GM12878 (cell line): Measurements from ENCODE around the gene EEFSEC. TPM values are rescaled to one million over a fixed set of nuclear protein-coding genes. Genes with fewer than 3 reads are reported as not detected.

Experiments used
- ATAC-seq: fragments of 200-7000 bp; cut with Tn5 transposase; 3 replicates; pipeline ENCODE4 v1.9.1; 2020; ENCODE audit warnings: mild to moderate bottlenecking, moderate library complexity
- BruUV-seq: library from RNA; stranded (reverse); fragments of 400-500 nt; replicated peaks from 2 replicates; lab custom pipeline; 2021; lab: Mats Ljungman, UMichigan
- CTCF ChIA-PET: fragments of 300-600 bp; sonication (Branson Sonifier 250); formaldehyde crosslinking; extraction: SDS; loops from one replicate; lab custom pipeline; 2021; ENCODE audit warnings: inconsistent platforms; lab: Yijun Ruan, JAX
- POLR2A ChIA-PET: fragments of 350-600 bp; formaldehyde crosslinking; extraction: SDS; loops from one replicate; lab custom pipeline; 2021; ENCODE audit warnings: inconsistent platforms; lab: Charles Lee
- RAD21 ChIA-PET: fragments of 300-600 bp; sonication (Branson Sonifier 250); formaldehyde crosslinking; loops from one replicate; lab custom pipeline; 2023; ENCODE audit warnings: antibody characterized with exemption; ENCODE audit not compliant: unreplicated experiment; lab: Charles Lee
- SMC1A ChIA-PET: fragments of 300-600 bp; sonication (Branson Sonifier 250); formaldehyde crosslinking; loops from one replicate; lab custom pipeline; 2023; ENCODE audit not compliant: unreplicated experiment, uncharacterized antibody; lab: Charles Lee
- DNase-seq: peaks from one replicate; pipeline ENCODE4 v3.0.0-alpha.2; 2011; ENCODE audit warnings: low read depth, low spot score
- FAIRE-seq: peaks from 3 replicates; lab custom pipeline; 2011; peaks lifted over from hg19 to GRCh38; lab: Jason Lieb, UNC
- H2AFZ ChIP-seq: 2 replicates; pipeline ENCODE4 v1.6.0; 2011; ENCODE audit warnings: low read depth, low read length, control low read depth; ENCODE audit not compliant: control insufficient read depth
- H3K27ac ChIP-seq: 2 replicates; pipeline ENCODE4 v1.5.1; 2011; ENCODE audit warnings: control low read depth; ENCODE audit not compliant: control insufficient read depth, insufficient read depth
- H3K27me3 ChIP-seq, 2 experiments: replicated peaks in 1 of 2; 2 replicates each; pipeline versions ENCODE4 v1.6.0 to v1.6.1; 2011; ENCODE audit warnings: low read length in 1 of 2; ENCODE audit not compliant: control insufficient read depth in 2 of 2, insufficient read depth in 2 of 2
- H3K36me3 ChIP-seq, 2 experiments: 2 replicates each; pipeline ENCODE4 v1.5.1; 2011; ENCODE audit warnings: low read length in 1 of 2; ENCODE audit not compliant: control insufficient read depth in 2 of 2, insufficient read depth in 2 of 2
- H3K4me1 ChIP-seq: 2 replicates; pipeline ENCODE4 v1.6.1; 2011; ENCODE audit warnings: mild to moderate bottlenecking, low read length, moderate library complexity, mixed read lengths; ENCODE audit not compliant: control insufficient read depth, insufficient read depth
- H3K4me2 ChIP-seq: 2 replicates; pipeline ENCODE4 v1.6.0; 2011; ENCODE audit warnings: control low read depth; ENCODE audit not compliant: control insufficient read depth, insufficient read depth
- H3K4me3 ChIP-seq: fragments of 200-600 bp; sonication (generic); 2 replicates; pipeline ENCODE4 v1.5.1; 2016
- H3K79me2 ChIP-seq: 2 replicates; pipeline ENCODE4 v1.6.0; 2011; ENCODE audit warnings: low read length; ENCODE audit not compliant: control insufficient read depth, insufficient read depth
- H3K9ac ChIP-seq: 2 replicates; pipeline ENCODE4 v1.8.0; 2011; ENCODE audit warnings: low read length, control low read depth, mixed read lengths; ENCODE audit not compliant: control insufficient read depth, insufficient read depth
- H3K9me3 ChIP-seq: replicated peaks from 3 replicates; pipeline ENCODE4 v1.5.1; 2011; ENCODE audit warnings: mild to moderate bottlenecking, low read length; ENCODE audit not compliant: control insufficient read depth, insufficient read depth
- H4K20me1 ChIP-seq: 2 replicates; pipeline ENCODE4 v1.6.0; 2011; ENCODE audit not compliant: control insufficient read depth, insufficient read depth
- BCL11A ChIP-seq: IDR thresholded peaks from 2 replicates; pipeline ENCODE4 v1.6.1; 2011; ENCODE audit warnings: low read depth, low read length
- CHD1 ChIP-seq: IDR thresholded peaks from 2 replicates; pipeline ENCODE4 v1.6.1; 2012; ENCODE audit warnings: low read depth, low read length, improper control_type of control experiment
- EGR1 ChIP-seq, 2 experiments: IDR thresholded peaks; 1 replicate in 1 of 2; 2 replicates in 1 of 2; pipeline ENCODE4 v1.6.1; 2011 to 2012; ENCODE audit warnings: low read depth in 2 of 2, low read length in 2 of 2, borderline replicate concordance in 1 of 2, mild to moderate bottlenecking in 1 of 2, moderate library complexity in 1 of 2
- ESRRA ChIP-seq: IDR thresholded peaks from 2 replicates; pipeline ENCODE4 v1.6.1; 2012; ENCODE audit warnings: mild to moderate bottlenecking, low read length, improper control_type of control experiment
- FOXK2 ChIP-seq: fragments of 450-650 bp; IDR thresholded peaks from 2 replicates; pipeline ENCODE4 v1.6.1; 2017; ENCODE audit warnings: mild to moderate bottlenecking, moderate library complexity
- KAT2A ChIP-seq: conservative IDR thresholded peaks from 2 replicates; pipeline ENCODE4 v1.6.1; 2011; ENCODE audit warnings: low read depth, low read length; ENCODE audit not compliant: control insufficient read depth
- NR2C1 ChIP-seq: fragments of 450-650 bp; IDR thresholded peaks from 2 replicates; pipeline ENCODE4 v1.6.1; 2017; ENCODE audit warnings: antibody characterized with exemption, mild to moderate bottlenecking, moderate library complexity
- PAX5 ChIP-seq: IDR thresholded peaks from 2 replicates; pipeline ENCODE4 v1.6.1; 2011; ENCODE audit warnings: low read depth, low read length, borderline replicate concordance
- SP1 ChIP-seq: IDR thresholded peaks from one replicate; pipeline ENCODE4 v1.6.1; 2011; ENCODE audit warnings: low read depth, low read length
- TARDBP ChIP-seq: IDR thresholded peaks from 2 replicates; pipeline ENCODE4 v1.6.1; 2016; ENCODE audit warnings: borderline replicate concordance
- TCF3 ChIP-seq: IDR thresholded peaks from 2 replicates; pipeline ENCODE4 v1.6.1; 2012; ENCODE audit warnings: low read depth, mild to moderate bottlenecking, low read length, borderline replicate concordance; ENCODE audit not compliant: insufficient read depth
- WGBS: methylation state at CpG from one replicate; pipeline ENCODE4 v1.1.6; 2016; ENCODE audit warnings: low lambda C conversion rate; ENCODE audit not compliant: insufficient replicate concordance, insufficient coverage; ENCODE audit errors: missing lambda C conversion rate; 5-methylcytosine and 5-hydroxymethylcytosine counted together
- in situ Hi-C: fragments of 300-500 bp; cut with MboI; formaldehyde crosslinking; loops from 9 replicates; pipeline ENCODE4 v1.14.3; 2018; ENCODE audit warnings: mixed read lengths
- intact Hi-C: fragments of 100-400 bp; cut with micrococcal nuclease; formaldehyde crosslinking; loops from one replicate; pipeline ENCODE4 v1.14.2; 2022; ENCODE audit not compliant: unreplicated experiment
- polyA plus RNA-seq, 11 experiments: library from polyadenylated mRNA; depleted of rRNA in 4 of 11; unstranded in 6 of 11; stranded (reverse) in 5 of 11; fragments of >200 nt; fragmentation: Nextera tagmentation in 4 of 11; fragmentation: Illumina TruSeq in 1 of 11; extraction: Ambion mirVana in 4 of 11; extraction: Trizol in 1 of 11; gene quantifications; 1 replicate in 1 of 11; 2 replicates in 10 of 11; pipeline versions ENCODE4 v1.2.1 to v1.2.3, GENCODE V29; 2011 to 2016; ENCODE audit warnings: inconsistent platforms in 2 of 11, missing spikeins in 2 of 11, low read depth in 1 of 11
- total RNA-seq, 4 experiments: library from RNA; depleted of rRNA in 3 of 4; stranded (reverse); fragments of >200 nt in 3 of 4; fragmentation: Illumina TruSeq in 1 of 4; extraction: Trizol in 1 of 4; gene quantifications; 2 replicates each; pipeline versions ENCODE4 v1.2.1 to v1.2.3, GENCODE V29; 2013 to 2021
- TF ChIP-seq, protein P1 (sequence below): fragments of 450-650 bp; IDR thresholded peaks from 2 replicates; pipeline ENCODE4 v1.6.1; 2017; ENCODE audit warnings: mild to moderate bottlenecking
- TF ChIP-seq, protein P2 (sequence below): fragments of 450-650 bp; formaldehyde crosslinking; IDR thresholded peaks from 2 replicates; pipeline ENCODE4 v1.4.0; 2022; ENCODE audit warnings: mild to moderate bottlenecking, moderate library complexity

The EEFSEC gene
- total and polyA plus RNA-seq, 10 of the 15 experiments (the other 5 are each of a cell fraction or from before 2014, with no cell fraction given), result 0.29 to 29.1 (median 16.1) TPM

DNA sequence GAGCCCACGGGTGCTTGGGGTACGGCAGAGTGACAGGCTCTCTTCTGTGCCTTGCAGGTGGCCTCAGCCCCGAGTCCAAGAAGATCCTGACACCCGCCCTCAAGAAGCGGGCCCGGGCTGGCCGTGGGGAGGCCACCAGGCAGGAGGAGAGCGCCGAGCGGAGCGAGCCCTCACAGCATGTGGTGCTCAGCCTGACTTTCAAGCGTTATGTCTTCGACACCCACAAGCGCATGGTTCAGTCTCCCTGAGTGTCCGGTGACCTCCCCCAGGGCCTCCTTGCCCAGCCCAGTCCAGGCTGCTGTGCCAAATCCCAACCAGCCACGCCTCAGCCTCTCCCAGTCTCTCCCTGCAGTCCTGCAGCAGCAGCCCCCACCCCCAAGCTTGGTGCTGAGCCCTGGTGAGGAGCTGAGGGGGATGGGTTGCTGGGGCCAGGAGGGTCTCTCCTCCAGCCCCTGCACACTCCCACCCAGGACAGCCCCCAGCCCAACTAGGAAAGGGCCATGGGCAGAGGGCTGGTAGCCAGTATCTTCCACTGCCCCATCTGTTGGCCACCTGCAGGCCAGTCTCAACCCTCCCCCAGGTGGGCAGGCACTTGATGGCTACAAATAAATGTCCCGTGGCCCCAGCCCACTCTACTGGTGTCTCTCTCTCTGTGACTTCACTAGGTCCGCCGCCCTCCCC, 254.9 kb downstream of the EEFSEC start:
- 91% methylated on average over 17 of the region's 19 CpGs for WGBS
- no peak for FAIRE-seq
- H3K79me2 ChIP-seq, result no peaks in the 10 kb centered on the region

More for the DNA sequence above, 254.9 kb downstream of the EEFSEC start:
- ChIA-PET SMC1A (no interaction called here), CTCF (no interaction called here), RAD21 (no interaction called here), POLR2A (no interaction called here)
- intact Hi-C loops, result no loop called here
- no peak overlapping the region for H3K27ac ChIP-seq
- no peak overlapping the region for H3K4me3 ChIP-seq
- no peak overlapping the region for H3K9ac ChIP-seq
- H3K9me3 ChIP-seq, result no peaks in the 10 kb centered on the region
- BruUV-seq, result no TSS peak
- H4K20me1 ChIP-seq, result no peaks in the 10 kb centered on the region
- no peak overlapping the region for H3K4me2 ChIP-seq
- no peak overlapping the region for H2AFZ ChIP-seq
- H3K27me3 ChIP-seq, result no peaks in the 10 kb centered on the region
- TF ChIP-seq, protein P1, sequence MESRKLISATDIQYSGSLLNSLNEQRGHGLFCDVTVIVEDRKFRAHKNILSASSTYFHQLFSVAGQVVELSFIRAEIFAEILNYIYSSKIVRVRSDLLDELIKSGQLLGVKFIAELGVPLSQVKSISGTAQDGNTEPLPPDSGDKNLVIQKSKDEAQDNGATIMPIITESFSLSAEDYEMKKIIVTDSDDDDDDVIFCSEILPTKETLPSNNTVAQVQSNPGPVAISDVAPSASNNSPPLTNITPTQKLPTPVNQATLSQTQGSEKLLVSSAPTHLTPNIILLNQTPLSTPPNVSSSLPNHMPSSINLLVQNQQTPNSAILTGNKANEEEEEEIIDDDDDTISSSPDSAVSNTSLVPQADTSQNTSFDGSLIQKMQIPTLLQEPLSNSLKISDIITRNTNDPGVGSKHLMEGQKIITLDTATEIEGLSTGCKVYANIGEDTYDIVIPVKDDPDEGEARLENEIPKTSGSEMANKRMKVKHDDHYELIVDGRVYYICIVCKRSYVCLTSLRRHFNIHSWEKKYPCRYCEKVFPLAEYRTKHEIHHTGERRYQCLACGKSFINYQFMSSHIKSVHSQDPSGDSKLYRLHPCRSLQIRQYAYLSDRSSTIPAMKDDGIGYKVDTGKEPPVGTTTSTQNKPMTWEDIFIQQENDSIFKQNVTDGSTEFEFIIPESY, result no peak
- TF ChIP-seq, protein P2, sequence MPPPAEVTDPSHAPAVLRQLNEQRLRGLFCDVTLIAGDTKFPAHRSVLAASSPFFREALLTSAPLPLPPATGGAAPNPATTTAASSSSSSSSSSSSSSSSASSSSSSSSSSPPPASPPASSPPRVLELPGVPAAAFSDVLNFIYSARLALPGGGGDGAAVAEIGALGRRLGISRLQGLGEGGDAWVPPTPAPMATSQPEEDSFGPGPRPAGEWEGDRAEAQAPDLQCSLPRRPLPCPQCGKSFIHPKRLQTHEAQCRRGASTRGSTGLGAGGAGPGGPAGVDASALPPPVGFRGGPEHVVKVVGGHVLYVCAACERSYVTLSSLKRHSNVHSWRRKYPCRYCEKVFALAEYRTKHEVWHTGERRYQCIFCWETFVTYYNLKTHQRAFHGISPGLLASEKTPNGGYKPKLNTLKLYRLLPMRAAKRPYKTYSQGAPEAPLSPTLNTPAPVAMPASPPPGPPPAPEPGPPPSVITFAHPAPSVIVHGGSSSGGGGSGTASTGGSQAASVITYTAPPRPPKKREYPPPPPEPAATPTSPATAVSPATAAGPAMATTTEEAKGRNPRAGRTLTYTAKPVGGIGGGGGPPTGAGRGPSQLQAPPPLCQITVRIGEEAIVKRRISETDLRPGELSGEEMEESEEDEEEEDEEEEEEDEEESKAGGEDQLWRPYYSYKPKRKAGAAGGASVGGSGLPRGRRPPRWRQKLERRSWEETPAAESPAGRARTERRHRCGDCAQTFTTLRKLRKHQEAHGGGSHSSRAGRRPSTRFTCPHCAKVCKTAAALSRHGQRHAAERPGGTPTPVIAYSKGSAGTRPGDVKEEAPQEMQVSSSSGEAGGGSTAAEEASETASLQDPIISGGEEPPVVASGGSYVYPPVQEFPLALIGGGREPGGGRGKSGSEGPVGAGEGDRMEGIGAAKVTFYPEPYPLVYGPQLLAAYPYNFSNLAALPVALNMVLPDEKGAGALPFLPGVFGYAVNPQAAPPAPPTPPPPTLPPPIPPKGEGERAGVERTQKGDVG (CRISPR knock-in tag), result no peak
- TF ChIP-seq KAT2A (no peak), SP1 (no peak), EGR1 (IDR thresholded peaks at IDR 0.05; ENCODE audit: borderline replicate concordance in 1 of 2, low read depth in 2 of 2, low read length in 2 of 2) (no peak), BCL11A (no peak), FOXK2 (no peak), TCF3 (no peak), NR2C1 (no peak), TARDBP (no peak), ESRRA (no peak), CHD1 (no peak), PAX5 (no peak)
- in situ Hi-C loops, result no loop called here
- ATAC-seq (no peak), DNase-seq (no peak)
- H3K4me1 ChIP-seq, result no peaks in the 10 kb centered on the region
- H3K36me3 ChIP-seq, result no peaks in the 10 kb centered on the region
